Measurements from ENCODE around the gene C12orf60. TPM values are rescaled to one million over a fixed set of nuclear protein-coding genes. Genes with fewer than 3 reads are reported as not detected.

The C12orf60 gene
- total RNA-seq, 4 donors from 2014 or later: 0.31 to 0.83 TPM; not detected in 2

- H3K27ac ChIP-seq: no peak overlapping the region
- H3K4me3 ChIP-seq: no peak overlapping the region
- 48% methylated on average over 1 of the region's 1 CpG for WGBS
- no peaks in the 10 kb centered on the region for H3K9me3 ChIP-seq
- TF ChIP-seq POLR2AphosphoS5 (IDR thresholded peaks at IDR 0.05): no peak
- TF ChIP-seq CTCF (IDR thresholded peaks at IDR 0.05): no peak
- TF ChIP-seq POLR2A (IDR thresholded peaks at IDR 0.05): no peak
- TF ChIP-seq EP300 (IDR thresholded peaks at IDR 0.05): no peak
- H3K36me3 ChIP-seq: no peaks in the 10 kb centered on the region
- H3K4me1 ChIP-seq: peaks cover 29% of the 10 kb centered on the region
- no peak for DNase-seq (ENCODE audit: low spot score in 2 of 2)
- H3K27me3 ChIP-seq: no peaks in the 10 kb centered on the region
These were observed 35.9 kb upstream of the C12orf60 start for GRCh38 chr12:14767617-14768016.

DNA sequence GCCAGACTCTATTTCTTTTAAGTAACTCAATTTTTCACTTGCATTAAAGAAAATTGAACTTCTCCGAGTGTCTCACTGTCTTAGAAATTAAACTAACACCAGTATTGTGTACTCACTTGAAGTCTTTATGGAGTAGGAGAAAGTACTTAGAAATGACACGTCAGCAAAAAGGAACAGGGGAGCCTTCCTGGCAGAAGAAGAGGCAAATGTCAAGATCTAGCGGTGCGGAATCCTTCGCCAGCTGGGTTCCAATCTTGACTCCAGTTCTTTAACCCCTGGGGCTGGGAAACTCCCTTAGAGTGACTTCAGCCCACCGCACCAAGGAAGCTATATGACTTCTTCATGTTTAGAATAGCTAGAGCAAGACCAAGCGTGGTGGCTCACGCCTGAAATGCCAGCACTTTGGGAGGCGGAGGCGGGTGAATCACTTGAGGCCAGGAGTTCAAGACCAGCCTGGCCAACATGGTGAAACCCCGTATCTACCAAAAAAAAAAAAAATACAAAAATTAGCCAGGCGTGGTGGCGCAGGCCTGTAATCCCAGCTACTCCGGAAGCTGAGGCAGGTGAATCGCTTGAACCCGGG is 34.6 kb upstream of the C12orf60 start:
- 26% methylated on average over 16 of the region's 16 CpGs for WGBS
- peaks cover 37% of the 10 kb centered on the region for H3K4me1 ChIP-seq
- H3K9me3 ChIP-seq: no peaks in the 10 kb centered on the region
- peak overlapping the region; percentile 97 for H3K27ac ChIP-seq
- no peak for DNase-seq (ENCODE audit: low spot score in 2 of 2)
- H3K4me3 ChIP-seq: peak overlapping the region; percentile 86
- TF ChIP-seq EP300 (IDR thresholded peaks at IDR 0.05) (no peak), CTCF (IDR thresholded peaks at IDR 0.05) (no peak), POLR2AphosphoS5 (IDR thresholded peaks at IDR 0.05) (no peak), POLR2A (IDR thresholded peaks at IDR 0.05) (no peak)
- H3K36me3 ChIP-seq: no peaks in the 10 kb centered on the region
- H3K27me3 ChIP-seq: no peaks in the 10 kb centered on the region

- H3K36me3 ChIP-seq: no peaks in the 10 kb centered on the region
- 3% methylated on average over 24 of the region's 26 CpGs for WGBS
- peak in 1 of 3 donors; percentile 13 for TF ChIP-seq POLR2AphosphoS5 (IDR thresholded peaks at IDR 0.05)
- TF ChIP-seq CTCF (IDR thresholded peaks at IDR 0.05): no peak
- H3K9me3 ChIP-seq: no peaks in the 10 kb centered on the region
- H3K27ac ChIP-seq: peak overlapping the region; percentile 97
- H3K4me1 ChIP-seq: peaks cover 37% of the 10 kb centered on the region
- peak overlapping the region; percentile 86 for H3K4me3 ChIP-seq
- DNase-seq (ENCODE audit: low spot score in 2 of 2): peak in 1 of 2 donors; percentile 68
- H3K27me3 ChIP-seq: no peaks in the 10 kb centered on the region
These were observed 34.0 kb upstream of the C12orf60 start for GRCh38 chr12:14769466-14769968.

DNA sequence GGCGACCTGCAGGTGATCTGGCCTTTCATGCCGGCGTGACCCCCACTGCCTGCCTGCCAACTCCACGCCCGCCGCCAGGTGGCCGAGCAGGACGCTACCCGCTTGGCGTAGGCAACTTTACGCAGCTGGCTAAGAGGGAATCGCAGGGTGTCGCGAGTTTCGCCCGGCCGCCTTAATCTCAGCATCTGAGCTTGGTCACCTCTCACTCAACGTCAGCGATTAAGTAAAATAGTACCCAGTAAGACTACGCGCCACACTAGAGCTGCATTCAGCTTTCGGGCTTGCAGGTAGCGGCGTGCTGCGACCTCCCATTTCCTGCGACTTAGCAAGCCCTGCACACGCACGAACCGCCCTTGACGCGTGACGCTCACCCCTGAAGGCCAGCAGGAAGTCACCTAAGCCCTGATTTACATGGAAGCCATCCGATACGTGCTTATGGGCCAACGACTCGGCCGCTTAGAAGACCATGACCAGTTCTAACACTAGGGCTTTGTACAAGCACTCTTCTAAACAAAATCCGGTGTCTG is 33.4 kb upstream of the C12orf60 start:
- H3K27ac ChIP-seq: peak overlapping the region; percentile 97
- under 1% methylated on average over 26 of the region's 38 CpGs for WGBS
- no peaks in the 10 kb centered on the region for H3K27me3 ChIP-seq
- peak; percentile 88 to 90 for DNase-seq (ENCODE audit: low spot score in 2 of 2)
- no peaks in the 10 kb centered on the region for H3K9me3 ChIP-seq
- peaks cover 37% of the 10 kb centered on the region for H3K4me1 ChIP-seq
- H3K36me3 ChIP-seq: no peaks in the 10 kb centered on the region
- H3K4me3 ChIP-seq: peak overlapping the region; percentile 86
- peak; percentile 26 to 66 (median 59) for TF ChIP-seq POLR2AphosphoS5 (IDR thresholded peaks at IDR 0.05)
- TF ChIP-seq POLR2A (IDR thresholded peaks at IDR 0.05): peak in 1 of 2 donors; percentile 47
- TF ChIP-seq CTCF (IDR thresholded peaks at IDR 0.05): peak; percentile 80 to 81
- no peak for TF ChIP-seq EP300 (IDR thresholded peaks at IDR 0.05)

Data from suprapubic skin (tissue), 4 donors.